Cortex of kidney (tissue), 1 donor: ENCODE measurements around the gene MAML3.

ENCODE experiments used
- DNase-seq: peaks from one replicate; lab custom pipeline; 2025; lab: John Stamatoyannopoulos, UW

The MAML3 gene

GRCh38 chr4:140003876-140004548 lies 150.0 kb downstream of the MAML3 start:
- no peak for DNase-seq

DNA sequence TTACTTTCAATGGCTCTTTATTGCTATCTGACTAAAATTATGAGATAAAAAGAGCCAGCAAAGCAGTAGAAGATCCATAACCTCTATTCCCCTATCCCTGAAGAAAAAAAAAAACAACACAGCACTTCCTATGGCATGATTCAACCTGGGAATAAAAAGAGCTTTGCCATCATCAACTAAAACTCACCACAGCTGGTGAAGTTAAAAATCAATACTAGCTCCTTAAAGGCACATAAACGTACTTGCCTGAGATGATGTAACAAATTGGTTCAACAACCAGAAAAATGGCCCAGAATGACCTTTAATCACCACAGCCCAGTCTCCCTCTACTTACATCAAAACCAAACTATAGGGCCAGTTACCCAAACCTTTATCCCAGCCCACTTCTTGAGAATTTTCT lies 153.8 kb downstream of the MAML3 start:
- no peak for DNase-seq

DNA sequence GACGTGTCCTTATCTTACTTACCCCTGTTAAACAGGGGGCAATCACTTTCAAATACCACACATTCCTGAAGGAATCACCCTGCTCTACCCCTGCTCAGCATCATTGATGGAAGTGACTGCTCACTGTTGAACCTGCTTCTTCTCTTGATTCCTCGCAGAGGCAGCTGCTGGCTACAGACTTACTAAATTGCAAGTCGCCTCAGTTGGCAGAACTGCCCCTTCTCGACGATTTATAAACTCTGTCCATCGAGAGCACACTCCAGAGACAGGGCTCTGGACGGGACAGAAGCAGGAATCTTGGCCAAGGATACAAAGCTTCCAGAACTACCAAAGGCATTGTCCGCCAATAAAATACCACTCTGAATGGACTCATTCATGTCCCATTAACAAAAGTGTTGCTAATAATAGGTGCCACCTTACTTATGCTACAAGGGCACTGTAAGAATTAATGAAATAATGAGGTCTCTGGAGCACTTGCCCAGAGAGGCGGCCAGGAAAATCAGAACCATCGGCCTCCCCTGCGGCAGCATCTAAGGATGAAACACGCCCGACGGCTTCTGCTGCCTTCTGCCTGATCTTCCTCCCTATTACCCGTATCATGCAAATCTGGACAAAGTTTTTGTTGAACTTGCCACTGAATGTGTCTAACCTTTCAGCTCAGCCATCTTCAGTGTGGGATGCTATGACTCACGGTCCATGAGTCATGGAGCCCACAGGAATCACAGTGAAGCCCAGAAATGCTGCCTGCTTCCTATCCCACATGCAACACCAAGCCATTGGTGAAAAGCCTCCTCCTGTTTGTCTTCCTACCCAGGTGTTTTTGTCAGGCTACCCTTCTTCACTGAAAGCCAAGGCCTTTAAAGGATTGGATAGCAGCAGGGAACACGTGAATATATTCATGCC lies 164.9 kb downstream of the MAML3 start:
- DNase-seq = no peak

DNA sequence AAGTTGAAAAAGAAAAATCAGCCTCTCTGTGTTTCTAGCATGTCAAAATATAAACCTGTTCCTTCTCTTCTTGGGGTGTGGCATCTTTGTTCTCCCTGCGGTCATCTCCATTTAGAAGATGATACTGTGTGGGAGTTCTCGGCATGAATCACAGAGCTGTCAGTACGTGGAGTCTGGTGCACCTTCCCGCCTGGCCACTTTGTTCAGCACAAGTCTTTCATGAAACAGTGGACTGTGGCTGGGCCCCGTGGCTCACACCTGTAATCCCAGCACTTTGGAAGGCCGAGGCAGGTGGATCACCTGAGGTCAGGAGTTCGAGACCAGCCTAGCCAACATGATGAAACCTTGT lies 166.5 kb downstream of the MAML3 start:
- no peak for DNase-seq

DNA sequence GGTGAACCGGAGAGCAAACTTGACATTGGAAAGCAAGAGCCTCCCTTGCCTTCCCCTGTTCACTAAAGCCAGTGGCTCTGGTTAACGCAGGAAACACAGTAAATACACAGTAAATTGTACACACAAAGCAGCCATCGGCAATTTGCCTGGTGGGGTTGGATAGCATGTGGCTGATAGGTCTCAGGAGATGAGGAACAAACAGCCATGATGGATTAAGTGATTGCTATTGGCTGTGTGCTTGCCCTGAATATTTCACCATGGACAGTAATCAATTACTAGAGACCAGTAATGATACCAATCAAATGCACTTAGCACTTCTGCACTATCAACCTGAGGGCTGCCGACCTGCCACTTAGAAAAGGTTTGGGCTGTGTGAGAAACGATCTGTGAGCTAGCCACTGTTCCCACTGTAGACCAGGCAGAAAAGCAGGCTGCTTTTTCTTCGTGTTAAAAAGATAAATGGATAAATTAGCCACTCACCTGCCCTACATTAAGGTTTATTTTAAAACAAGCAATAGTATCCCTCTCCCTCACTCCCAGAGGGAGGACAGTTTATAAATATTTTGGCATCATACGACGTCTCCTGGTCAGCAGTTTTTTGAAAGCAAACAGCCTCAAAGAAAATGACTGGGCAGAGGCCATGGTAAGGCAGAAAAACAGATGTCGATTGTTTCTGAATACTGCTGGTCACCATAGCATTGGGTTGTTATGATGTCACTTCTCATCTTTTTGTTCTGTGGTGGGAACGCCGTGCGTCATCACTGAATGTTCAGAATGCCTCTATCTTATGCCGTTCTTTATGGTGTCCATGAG lies 167.1 kb downstream of the MAML3 start:
- no peak for DNase-seq

DNA sequence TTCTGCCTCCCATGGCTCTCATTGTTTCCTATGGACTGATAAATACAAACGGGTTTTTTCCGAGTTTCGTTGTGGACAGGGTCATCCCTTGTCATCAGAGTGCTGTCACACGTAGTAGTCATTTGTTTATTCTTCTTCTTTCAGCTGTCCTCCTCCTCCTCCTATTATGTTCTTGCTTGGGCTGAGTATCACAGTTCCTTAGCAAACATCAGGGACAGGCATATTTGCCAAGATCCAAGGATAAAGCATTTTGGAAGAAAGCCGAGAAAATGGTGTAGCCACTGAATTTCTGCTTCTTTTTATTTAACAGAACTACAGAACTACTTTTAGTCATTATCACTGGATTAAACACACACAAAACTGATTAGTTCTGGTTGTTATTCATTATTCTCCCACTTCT lies 167.9 kb downstream of the MAML3 start:
- DNase-seq = no peak

DNA sequence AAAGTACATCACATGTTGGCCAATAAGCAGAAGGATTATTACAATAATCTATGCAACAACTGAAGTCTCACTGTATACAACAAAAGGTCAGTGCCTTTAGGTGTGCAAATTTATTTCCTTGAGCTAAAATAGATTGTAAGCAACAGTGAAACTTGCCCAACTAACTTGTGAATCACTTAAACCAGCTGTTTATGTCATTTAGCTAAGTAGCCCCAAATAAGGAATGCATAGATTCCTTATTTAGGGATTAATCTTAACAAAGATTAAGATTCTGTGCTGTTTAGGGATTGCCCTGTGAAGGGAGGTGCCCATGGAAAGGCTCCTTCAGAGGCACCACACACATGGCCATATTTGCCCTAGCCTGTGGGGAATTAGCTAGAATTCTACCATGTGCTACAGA lies 168.6 kb downstream of the MAML3 start:
- DNase-seq = no peak

GRCh38 chr4:139984471-139984870 lies 169.5 kb downstream of the MAML3 start:
- no peak for DNase-seq

- no peak for DNase-seq
Measured at GRCh38 chr4:139978692-139979091, 175.3 kb downstream of the MAML3 start.

- no peak for DNase-seq
Measured at GRCh38 chr4:139977838-139978609, 176.0 kb downstream of the MAML3 start.

GRCh38 chr4:139975830-139976272 lies 178.1 kb downstream of the MAML3 start:
- no peak for DNase-seq

DNA sequence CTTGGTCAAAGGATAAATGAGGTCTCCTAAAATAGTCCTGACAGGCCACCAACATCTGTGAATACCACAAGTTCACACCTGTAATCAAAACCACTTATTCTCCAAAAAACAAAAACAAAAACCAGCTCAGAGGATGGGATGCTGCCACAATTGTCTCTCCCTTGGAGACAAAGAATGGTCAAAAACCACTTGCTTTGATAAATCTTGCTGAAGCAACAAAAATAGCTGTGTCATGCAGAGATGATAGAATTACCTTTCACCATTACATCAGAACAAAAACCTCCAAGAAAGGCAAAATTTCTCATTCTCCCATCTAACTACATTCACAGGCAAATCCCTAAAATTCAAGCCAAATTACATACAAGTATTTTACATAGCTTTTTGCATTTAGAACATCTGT lies 180.4 kb downstream of the MAML3 start:
- no peak for DNase-seq

- DNase-seq = no peak
Measured at GRCh38 chr4:139973015-139973414, 181.0 kb downstream of the MAML3 start.

DNA sequence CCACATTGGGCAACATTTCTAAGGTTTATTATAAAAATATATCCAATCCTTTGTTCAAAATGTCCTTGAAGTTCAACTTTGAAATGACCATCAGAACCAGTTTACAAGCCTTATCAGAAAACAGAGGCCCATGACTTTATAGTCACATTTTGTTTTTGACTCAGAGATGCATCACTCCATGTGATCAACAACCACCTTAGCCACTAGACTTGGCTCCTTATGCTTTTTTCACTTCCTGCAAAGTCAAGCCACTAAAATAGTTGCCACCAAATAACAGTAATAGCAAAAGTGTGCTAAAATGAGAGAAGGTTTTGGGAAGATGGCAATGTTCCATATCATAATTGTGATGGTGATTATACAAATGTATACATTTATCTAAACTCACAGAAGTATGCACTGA lies 181.7 kb downstream of the MAML3 start:
- no peak for DNase-seq

GRCh38 chr4:139971111-139971510 lies 182.9 kb downstream of the MAML3 start:
- no peak for DNase-seq

DNA sequence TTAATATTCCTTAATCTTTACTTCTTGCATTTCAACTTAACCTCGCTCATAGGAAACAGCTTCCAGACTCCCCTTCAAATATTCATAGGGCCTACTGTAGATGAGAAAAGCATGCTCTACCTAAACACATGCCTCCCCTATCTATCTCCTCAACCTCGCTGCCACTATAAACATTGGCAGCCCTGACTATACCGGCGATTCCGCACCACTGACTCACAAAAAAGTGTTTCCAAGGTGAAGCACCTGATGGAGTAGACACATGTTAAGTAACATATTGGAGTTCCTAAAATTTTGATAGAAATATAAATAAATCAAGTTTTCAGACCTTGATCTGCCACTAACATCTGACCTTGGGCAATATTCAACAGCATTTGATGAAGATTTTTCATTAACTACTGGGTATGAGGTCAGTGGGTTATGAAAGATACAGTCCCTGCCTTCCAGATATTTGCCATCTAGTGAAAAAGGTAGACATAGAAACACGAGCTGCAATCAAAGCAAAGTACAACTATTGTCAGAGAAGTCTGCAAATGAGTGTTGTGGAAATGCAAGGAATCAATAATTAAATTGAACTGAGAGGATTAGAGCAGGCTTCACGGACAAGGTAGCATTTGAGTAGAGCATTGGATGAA lies 184.2 kb downstream of the MAML3 start:
- DNase-seq = no peak

- DNase-seq = no peak
Measured at GRCh38 chr4:139968831-139969230, 185.2 kb downstream of the MAML3 start.

GRCh38 chr4:139966383-139966782 lies 187.6 kb downstream of the MAML3 start:
- no peak for DNase-seq

- no peak for DNase-seq
Measured at GRCh38 chr4:139965789-139966188, 188.2 kb downstream of the MAML3 start.

GRCh38 chr4:139963708-139964107 lies 190.3 kb downstream of the MAML3 start:
- DNase-seq = no peak

- no peak for DNase-seq
Measured at GRCh38 chr4:139962130-139962684, 191.8 kb downstream of the MAML3 start.
